ENCODE data around the gene MRPS22.
A peak's percentile ranks its signal among the peaks of the same experiment; 100 is the strongest.
"Not testable (repeated sequence)": the region's sequence is repeated elsewhere in the genome, so short reads cannot be mapped to it uniquely, and the experiment has no call there.

The MRPS22 gene

GRCh38 chr3:139388821-139389551, 45.2 kb downstream of the MRPS22 start:
- peak overlapping the region; percentile 89 for H3K4me3 ChIP-seq (ENCODE audit: low read depth, low read length)
- DNase-seq (ENCODE audit: low read depth), result peak; percentile 23
- TF ChIP-seq CTCF (conservative IDR thresholded peaks at IDR 0.05; ENCODE audit: low read depth, low read length), result no peak

GRCh38 chr3:139389552-139390368, 45.9 kb downstream of the MRPS22 start, which contains the start of gene COPB2:
COPB2 (minus strand) TSS chr3:139389647; CDS start chr3:139389550, 97 bp downstream.
- H3K4me3 ChIP-seq (ENCODE audit: low read depth, low read length), result peak within 1 kb of the TSS; percentile 89
- no peak for TF ChIP-seq CTCF (conservative IDR thresholded peaks at IDR 0.05; ENCODE audit: low read depth, low read length)
- peak; percentile 100 for DNase-seq (ENCODE audit: low read depth)

- no peak overlapping the region for H3K4me3 ChIP-seq (ENCODE audit: low read depth, low read length)
- DNase-seq (ENCODE audit: low read depth), result peak; percentile 13
- no peak for TF ChIP-seq CTCF (conservative IDR thresholded peaks at IDR 0.05; ENCODE audit: low read depth, low read length)
Observed at GRCh38 chr3:139394116-139394515, 50.3 kb downstream of the MRPS22 start.

GRCh38 chr3:139396707-139397106, 52.9 kb downstream of the MRPS22 start:
- no peak overlapping the region for H3K4me3 ChIP-seq (ENCODE audit: low read depth, low read length)
- no peak for TF ChIP-seq CTCF (conservative IDR thresholded peaks at IDR 0.05; ENCODE audit: low read depth, low read length)
- no peak for DNase-seq (ENCODE audit: low read depth)

GRCh38 chr3:139401155-139401554, 57.3 kb downstream of the MRPS22 start:
- H3K4me3 ChIP-seq (ENCODE audit: low read depth, low read length); DNase-seq (ENCODE audit: low read depth): not testable (repeated sequence)

Data from choroid plexus epithelial cell (primary cell).